Endothelial cell (in vitro differentiated cells): ENCODE data around the gene FARP1. TPM values are rescaled to one million over a fixed set of nuclear protein-coding genes. Genes with fewer than 3 reads are reported as not detected.
"Not testable (repeated sequence)": the region's sequence is repeated elsewhere in the genome, so short reads cannot be mapped to it uniquely, and the experiment has no call there.

Source experiments
- DNase-seq: peaks from one replicate; pipeline ENCODE4 v3.0.0; 2021; ENCODE audit warnings: low spot score
- H3K27ac Mint-ChIP-seq: one replicate; pipeline ENCODE4 v1.8.0; 2021; ENCODE audit warnings: mixed read lengths, inconsistent platforms; ENCODE audit not compliant: unreplicated experiment
- H3K27me3 Mint-ChIP-seq: one replicate; pipeline ENCODE4 v1.8.0; 2021; ENCODE audit warnings: mild to moderate bottlenecking, moderate library complexity, mixed read lengths, inconsistent platforms; ENCODE audit not compliant: unreplicated experiment
- H3K36me3 Mint-ChIP-seq: one replicate; pipeline ENCODE4 v1.8.0; 2021; ENCODE audit warnings: mild to moderate bottlenecking, low read depth, mixed read lengths, inconsistent platforms; ENCODE audit not compliant: unreplicated experiment
- H3K4me1 Mint-ChIP-seq: one replicate; pipeline ENCODE4 v1.8.0; 2021; ENCODE audit warnings: mild to moderate bottlenecking, mixed read lengths, inconsistent platforms; ENCODE audit not compliant: unreplicated experiment
- H3K4me3 Mint-ChIP-seq: one replicate; pipeline ENCODE4 v1.8.0; 2021; ENCODE audit warnings: mild to moderate bottlenecking, mixed read lengths, inconsistent platforms; ENCODE audit not compliant: unreplicated experiment
- H3K9me3 Mint-ChIP-seq: one replicate; pipeline ENCODE4 v1.8.0; 2021; ENCODE audit warnings: mixed read lengths, inconsistent platforms; ENCODE audit not compliant: unreplicated experiment
- total RNA-seq: library from RNA; stranded (reverse); fragmentation: NEBNext Ultra II Directional; extraction: Animal tissue kit (Norgen Biotek cat#: 25700); gene quantifications from one replicate; pipeline ENCODE4 v1.2.1, GENCODE V29; 2021; ENCODE audit not compliant: unreplicated experiment
- TF ChIP-seq, protein P1 (sequence below): fragments of 200-600 bp; sonication (generic); IDR thresholded peaks from one replicate; pipeline ENCODE4 v1.5.0; 2021; ENCODE audit warnings: antibody characterized with exemption; ENCODE audit not compliant: unreplicated experiment

The FARP1 gene
- total RNA-seq, 1 donor from 2014 or later: 167 TPM

DNA sequence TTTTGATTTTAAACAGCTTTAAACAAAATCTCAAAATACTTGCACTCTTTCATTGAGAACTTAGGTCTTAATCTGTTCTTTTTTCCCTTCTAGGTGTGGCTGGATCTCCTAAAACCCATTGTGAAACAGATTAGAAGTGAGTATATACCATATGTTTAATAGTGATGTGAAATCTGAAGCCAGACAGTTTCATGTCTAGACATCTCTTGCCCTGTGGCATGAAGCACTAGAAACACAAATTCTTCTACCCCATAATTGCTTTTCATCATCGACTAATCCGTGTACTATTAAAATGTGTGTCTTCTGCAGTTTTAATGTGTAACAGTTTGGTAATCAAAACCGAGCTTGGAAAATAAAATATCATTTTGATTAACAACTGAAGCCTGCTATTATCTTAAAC is 222.4 kb downstream of the FARP1 start:
- H3K4me3 Mint-ChIP-seq: no peak overlapping the region
- no peak overlapping the region for H3K27ac Mint-ChIP-seq
- DNase-seq: no peak
- H3K27me3 Mint-ChIP-seq: peaks cover 3% of the 10 kb centered on the region
- TF ChIP-seq, protein P1, sequence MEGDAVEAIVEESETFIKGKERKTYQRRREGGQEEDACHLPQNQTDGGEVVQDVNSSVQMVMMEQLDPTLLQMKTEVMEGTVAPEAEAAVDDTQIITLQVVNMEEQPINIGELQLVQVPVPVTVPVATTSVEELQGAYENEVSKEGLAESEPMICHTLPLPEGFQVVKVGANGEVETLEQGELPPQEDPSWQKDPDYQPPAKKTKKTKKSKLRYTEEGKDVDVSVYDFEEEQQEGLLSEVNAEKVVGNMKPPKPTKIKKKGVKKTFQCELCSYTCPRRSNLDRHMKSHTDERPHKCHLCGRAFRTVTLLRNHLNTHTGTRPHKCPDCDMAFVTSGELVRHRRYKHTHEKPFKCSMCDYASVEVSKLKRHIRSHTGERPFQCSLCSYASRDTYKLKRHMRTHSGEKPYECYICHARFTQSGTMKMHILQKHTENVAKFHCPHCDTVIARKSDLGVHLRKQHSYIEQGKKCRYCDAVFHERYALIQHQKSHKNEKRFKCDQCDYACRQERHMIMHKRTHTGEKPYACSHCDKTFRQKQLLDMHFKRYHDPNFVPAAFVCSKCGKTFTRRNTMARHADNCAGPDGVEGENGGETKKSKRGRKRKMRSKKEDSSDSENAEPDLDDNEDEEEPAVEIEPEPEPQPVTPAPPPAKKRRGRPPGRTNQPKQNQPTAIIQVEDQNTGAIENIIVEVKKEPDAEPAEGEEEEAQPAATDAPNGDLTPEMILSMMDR: no peak
- H3K4me1 Mint-ChIP-seq: peaks cover 13% of the 10 kb centered on the region
- H3K9me3 Mint-ChIP-seq: no peaks in the 10 kb centered on the region
- peaks cover 14% of the 10 kb centered on the region for H3K36me3 Mint-ChIP-seq

DNA sequence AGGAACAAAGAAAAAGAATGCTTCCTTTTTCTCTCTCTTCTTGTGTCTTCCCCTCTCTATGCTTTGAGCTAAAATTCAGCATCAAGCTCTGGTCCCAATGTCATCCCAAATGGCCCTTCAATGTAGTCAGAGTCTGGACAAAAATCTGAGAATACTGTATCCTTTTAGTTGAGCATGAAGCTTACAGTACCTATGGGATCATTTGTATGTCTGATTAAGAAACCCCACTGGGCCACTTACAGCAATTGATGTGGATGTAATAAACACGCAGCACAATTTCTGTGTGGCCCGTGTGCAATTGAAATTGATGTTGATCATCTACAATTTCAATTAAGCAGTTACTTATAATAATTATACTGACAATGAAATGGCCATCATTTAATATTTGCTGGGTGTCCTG is 223.1 kb downstream of the FARP1 start:
- TF ChIP-seq, protein P1: no peak
- H3K27ac Mint-ChIP-seq: no peak overlapping the region
- DNase-seq: no peak
- H3K4me3 Mint-ChIP-seq: no peak overlapping the region
- H3K36me3 Mint-ChIP-seq: peaks cover 18% of the 10 kb centered on the region
- peaks cover 5% of the 10 kb centered on the region for H3K27me3 Mint-ChIP-seq
- no peaks in the 10 kb centered on the region for H3K9me3 Mint-ChIP-seq
- peaks cover 19% of the 10 kb centered on the region for H3K4me1 Mint-ChIP-seq

DNA sequence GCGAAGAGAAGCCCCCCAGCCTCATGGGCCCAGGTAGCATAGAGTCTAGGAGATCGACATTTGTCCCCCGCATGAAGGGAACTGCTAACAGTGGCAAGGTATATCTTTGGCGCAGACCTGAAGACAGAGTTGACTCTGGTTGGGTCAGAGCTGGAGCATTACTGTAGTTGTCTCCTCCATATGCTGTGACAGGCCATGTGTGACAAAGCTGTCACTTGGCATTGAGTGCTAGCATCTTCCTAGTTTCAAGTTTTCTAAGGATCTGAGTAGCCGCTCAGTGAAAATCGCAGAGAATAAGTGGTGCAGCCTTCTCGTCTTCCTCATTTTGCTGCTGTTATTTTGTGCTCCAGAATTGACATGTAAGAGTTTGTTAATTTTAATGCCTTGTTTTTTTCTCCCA is 223.5 kb downstream of the FARP1 start:
- peaks cover 22% of the 10 kb centered on the region for H3K4me1 Mint-ChIP-seq
- no peak for DNase-seq

DNA sequence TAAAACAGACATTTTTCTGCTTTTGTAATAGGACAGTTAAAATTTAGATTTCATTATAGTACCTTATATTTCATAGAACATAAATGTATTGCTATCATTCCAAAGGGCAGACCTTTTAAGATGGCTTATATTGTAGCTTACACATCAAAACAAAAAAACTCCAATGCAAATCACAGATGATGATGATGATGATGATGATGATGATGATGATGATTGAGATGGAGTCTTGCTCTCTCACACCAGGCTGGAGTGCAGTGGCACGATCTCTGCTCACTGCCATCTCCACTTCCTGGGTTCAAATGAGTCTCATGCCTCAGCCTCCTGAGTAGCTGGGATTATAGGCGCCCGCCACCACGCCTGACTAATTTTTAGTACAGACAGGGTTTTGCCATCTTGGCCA is 224.1 kb downstream of the FARP1 start:
- peaks cover 25% of the 10 kb centered on the region for H3K4me1 Mint-ChIP-seq
- no peaks in the 10 kb centered on the region for H3K9me3 Mint-ChIP-seq
- TF ChIP-seq, protein P1: no peak
- no peak overlapping the region for H3K27ac Mint-ChIP-seq
- DNase-seq: no peak
- no peak overlapping the region for H3K4me3 Mint-ChIP-seq
- H3K27me3 Mint-ChIP-seq: peaks cover 5% of the 10 kb centered on the region
- H3K36me3 Mint-ChIP-seq: peaks cover 26% of the 10 kb centered on the region

More for the DNA sequence above, 223.5 kb downstream of the FARP1 start:
- H3K27me3 Mint-ChIP-seq: peaks cover 5% of the 10 kb centered on the region
- peaks cover 22% of the 10 kb centered on the region for H3K36me3 Mint-ChIP-seq
- TF ChIP-seq, protein P1: no peak
- no peak overlapping the region for H3K27ac Mint-ChIP-seq
- no peaks in the 10 kb centered on the region for H3K9me3 Mint-ChIP-seq
- H3K4me3 Mint-ChIP-seq: no peak overlapping the region

DNA sequence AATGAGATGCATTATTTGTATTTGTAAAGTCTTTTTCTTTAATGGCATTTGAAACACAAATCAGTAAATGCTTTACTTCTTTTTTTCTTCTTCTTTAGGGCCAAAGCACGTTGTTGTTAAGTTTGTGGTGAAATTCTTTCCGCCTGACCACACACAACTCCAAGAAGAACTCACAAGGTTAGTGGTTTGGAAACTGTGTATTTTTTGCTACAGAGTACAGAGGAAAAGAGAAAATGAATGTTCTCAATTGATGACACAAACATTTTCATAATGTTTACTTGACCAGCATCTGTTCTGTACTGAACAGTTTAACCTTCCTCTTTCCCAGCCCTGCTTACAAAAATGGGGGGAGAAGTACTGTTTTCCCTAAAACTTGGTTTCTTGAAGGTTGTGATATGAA is 225.1 kb downstream of the FARP1 start:
- Mint-ChIP-seq H3K27me3 (peaks cover 7% of the 10 kb centered on the region), H3K36me3 (peaks cover 33% of the 10 kb centered on the region), H3K4me1 (peaks cover 29% of the 10 kb centered on the region), H3K4me3 (no peak overlapping the region), H3K27ac (no peak overlapping the region), H3K9me3 (no peaks in the 10 kb centered on the region)
- TF ChIP-seq, protein P1: no peak
- DNase-seq: no peak

DNA sequence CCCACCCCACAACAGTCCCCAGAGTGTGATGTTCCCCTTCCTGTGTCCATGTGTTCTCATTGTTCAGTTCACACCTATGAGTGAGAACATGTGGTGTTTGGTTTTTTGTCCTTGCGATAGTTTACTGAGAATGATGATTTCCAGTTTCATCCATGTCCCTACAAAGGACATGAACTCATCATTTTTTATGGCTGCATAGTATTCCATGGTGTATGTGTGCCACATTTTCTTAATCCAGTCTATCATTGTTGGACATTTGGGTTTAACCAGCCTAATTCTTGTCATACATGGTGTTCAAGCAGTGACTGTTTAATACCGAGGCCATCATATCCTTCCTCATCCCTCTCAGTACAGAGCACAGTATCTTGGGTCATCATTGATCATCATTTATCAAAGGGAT is 226.6 kb downstream of the FARP1 start:
- peak overlapping the region; percentile 56 for H3K4me3 Mint-ChIP-seq
- peaks cover 32% of the 10 kb centered on the region for H3K4me1 Mint-ChIP-seq
- H3K27ac Mint-ChIP-seq, H3K9me3 Mint-ChIP-seq, DNase-seq: not testable (repeated sequence)
- H3K27me3 Mint-ChIP-seq: peaks cover 10% of the 10 kb centered on the region
- H3K36me3 Mint-ChIP-seq: peaks cover 48% of the 10 kb centered on the region
